HS-27A (cell line): ENCODE measurements around the gene NDE1.
"Not testable (repeated sequence)": the region's sequence is repeated elsewhere in the genome, so short reads cannot be mapped to it uniquely, and the experiment has no call there.

Source experiments
- DNase-seq: peaks from one replicate; pipeline ENCODE4 v3.0.0-alpha.2; 2012; ENCODE audit warnings: low read depth, missing footprints

Gene NDE1

DNA sequence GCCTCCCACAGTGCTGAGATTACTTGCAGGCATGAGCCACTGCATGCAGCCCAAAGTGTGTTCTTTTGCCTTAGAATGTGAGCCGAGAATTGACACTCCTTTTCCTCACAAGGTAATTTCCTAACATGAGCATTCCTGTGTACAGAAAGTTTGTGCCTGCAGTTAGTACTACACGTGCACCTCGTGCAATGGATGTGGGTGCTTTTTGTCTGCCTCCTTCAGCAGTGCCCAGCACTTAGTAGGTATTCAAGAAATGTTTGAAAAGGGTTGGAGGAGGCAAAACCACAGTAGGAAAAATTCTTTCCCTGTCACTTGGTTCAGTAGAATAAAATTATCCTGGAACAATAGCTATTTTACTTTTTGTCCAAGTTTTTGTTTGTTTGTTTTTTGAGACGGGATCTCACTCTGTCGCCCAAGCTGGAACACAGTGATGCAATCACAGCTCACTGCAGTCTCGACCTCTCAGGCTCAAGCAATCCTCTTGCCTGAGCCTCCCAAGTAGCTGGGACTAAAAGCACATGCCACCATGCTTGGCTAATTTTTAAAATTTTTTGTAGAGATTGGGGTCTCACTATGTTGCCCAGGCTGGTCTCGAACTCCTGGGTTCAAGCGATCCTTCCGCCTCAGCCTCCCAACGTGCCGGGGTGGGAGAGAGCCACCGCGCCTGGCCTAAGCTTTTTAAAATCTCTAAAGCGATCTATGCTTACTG lies 2.4 kb downstream of the NDE1 start:
- no peak for DNase-seq

DNA sequence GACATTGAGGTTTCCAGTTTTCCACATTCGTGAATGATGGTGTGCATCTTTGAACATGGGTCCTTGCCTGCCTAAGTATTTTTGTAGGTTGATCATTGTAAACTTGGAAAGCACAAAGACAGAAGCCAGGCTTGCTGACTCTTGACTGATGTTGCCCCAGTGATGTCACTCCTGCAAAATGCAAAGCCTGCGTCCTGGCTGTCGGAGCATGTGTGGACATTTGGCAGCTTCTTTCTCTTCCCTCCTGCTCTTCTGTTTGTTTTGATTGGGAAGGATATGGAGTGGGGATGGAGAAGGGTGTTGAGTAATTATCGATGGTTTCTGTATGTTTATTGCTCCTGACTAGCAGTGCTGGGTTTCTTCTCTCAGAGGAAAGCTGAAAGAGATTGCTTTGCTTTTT lies 3.2 kb downstream of the NDE1 start:
- no peak for DNase-seq

GRCh38 chr16:15654591-15654990 lies 4.5 kb downstream of the NDE1 start:
- DNase-seq = no peak

DNA sequence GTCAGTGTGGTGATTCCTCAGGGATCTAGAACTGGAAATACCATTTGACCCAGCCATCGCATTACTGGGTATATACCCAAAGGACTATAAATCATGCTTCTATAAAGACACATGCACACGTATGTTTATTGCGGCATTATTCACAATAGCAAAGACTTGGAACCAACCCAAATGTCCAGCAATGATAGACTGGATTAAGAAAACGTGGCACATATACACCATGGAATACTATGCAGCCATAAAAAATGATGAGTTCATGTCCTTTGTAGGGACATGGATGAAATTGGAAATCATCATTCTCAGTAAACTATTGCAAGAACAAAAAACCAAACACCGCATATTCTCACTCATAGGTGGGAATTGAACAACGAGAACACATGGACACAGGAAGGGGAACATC lies 5.5 kb downstream of the NDE1 start:
- not testable (repeated sequence) for DNase-seq

- no peak for DNase-seq
These were observed 8.1 kb downstream of the NDE1 start for GRCh38 chr16:15658149-15658548.

DNA sequence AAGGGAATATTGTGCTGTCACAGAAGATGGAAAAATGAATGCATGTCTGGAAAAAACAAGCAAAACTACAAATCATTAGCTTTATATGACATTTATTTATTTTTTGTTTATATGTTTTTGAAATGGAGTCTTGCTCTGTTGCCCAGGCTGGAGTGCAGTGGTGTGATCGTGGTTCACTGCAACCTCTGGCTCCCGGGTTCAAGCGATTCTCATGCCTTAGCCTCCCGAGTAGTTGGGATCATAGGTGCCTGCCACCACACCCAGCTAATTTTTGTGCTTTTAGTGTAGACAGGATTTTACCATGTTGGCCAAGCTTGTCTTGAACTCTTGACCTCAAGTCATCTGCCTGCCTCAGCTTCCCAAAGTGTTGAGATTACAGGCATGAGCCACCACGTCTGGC lies 8.5 kb downstream of the NDE1 start:
- DNase-seq = no peak

DNA sequence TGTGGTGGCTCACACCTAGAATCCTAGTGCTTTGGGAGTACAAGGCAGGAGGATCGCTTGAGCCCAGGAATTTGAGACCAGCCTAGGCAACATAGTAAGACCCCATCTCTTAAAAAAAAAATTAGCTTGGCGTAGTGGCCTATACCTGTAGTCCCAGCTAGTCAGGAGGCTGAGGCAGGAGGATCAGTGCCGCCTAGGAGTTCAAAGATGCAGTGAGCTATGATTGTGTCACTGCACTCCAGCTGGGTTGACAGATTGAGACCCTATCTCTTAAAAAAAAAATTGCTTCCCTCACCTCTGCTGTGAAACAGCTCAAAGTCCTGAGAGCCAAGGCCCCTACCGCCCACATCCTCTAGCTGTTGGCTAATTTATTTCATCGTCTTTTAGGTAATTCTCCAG lies 10.2 kb downstream of the NDE1 start:
- DNase-seq = no peak

- DNase-seq = no peak
These were observed 15.1 kb downstream of the NDE1 start for GRCh38 chr16:15665107-15665506.

DNA sequence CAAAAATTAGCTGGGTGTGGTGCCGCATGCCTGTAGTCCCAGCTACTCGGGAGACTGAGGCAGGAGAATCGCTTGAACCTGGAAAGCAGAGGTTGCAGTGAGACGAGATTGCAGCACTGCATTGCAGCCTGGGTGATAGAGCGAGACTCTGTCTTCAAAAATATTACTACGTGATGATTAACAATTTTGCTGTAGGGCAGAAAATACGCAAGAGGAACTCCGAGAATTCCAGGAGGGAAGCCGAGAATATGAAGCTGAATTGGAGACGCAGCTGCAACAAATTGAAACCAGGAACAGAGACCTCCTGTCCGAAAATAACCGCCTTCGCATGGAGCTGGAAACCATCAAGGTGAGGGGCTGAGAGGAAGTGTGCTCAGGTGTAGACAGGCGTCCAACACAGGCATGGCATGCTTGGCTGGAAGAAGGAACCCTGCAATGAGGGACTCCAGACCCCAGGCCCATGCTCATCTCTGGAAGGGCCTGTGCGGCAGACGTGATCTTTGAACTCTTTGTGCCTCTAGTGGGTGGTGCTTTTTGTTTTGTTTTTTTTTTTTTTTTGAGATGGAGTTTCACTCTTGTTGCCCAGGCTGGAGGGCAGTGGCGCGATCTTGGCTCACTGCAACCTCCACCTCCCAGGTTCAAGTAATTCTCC lies 17.2 kb downstream of the NDE1 start:
- DNase-seq = no peak

DNA sequence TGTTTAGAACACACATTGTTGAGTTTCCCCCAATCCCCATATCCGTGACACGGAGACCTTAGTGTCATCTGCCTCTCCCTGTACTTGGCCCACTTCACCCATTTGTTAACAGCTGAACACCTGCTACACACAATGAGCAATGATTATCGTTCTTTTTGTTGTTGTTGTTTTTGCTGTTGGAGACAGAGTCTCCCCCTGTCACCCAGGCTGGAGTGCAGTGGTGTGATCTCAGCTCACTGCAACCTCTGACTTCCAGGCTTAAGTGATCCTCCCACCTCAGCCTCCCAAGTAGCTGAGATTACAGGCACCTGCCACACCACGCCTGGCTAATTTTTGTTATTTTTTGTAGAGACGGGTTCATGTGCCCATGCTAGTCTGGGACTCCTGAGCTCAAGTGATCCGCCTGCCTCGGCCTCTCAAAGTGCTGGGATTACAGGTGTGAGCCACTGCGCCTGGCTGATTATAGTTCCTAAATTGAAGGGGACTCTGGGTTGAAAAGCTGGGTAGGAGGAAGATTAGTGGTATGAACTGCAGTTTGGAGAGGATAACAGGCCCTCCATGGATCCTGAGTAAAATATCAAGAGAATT lies 21.6 kb downstream of the NDE1 start:
- no peak for DNase-seq

DNA sequence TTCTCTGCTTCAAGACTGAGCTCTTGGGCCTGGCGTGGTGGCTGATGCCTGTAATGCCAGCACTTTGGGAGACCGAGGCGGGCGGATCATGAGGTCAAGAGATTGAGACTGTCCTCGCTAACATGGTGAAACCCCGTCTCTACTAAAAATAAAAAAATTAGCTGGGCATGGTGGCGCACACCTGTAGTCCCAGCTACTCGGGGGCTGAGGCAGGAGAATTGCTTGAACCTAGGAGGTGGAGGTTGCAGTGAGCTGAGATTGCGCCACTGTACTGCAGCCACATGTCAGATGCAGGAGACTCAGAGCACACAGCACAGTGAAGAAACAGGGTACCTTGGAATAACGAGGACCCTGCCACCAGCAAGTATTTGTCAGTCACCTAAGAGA lies 22.1 kb downstream of the NDE1 start:
- DNase-seq = not testable (repeated sequence)

GRCh38 chr16:15672514-15673167 lies 22.6 kb downstream of the NDE1 start:
- DNase-seq = no peak

DNA sequence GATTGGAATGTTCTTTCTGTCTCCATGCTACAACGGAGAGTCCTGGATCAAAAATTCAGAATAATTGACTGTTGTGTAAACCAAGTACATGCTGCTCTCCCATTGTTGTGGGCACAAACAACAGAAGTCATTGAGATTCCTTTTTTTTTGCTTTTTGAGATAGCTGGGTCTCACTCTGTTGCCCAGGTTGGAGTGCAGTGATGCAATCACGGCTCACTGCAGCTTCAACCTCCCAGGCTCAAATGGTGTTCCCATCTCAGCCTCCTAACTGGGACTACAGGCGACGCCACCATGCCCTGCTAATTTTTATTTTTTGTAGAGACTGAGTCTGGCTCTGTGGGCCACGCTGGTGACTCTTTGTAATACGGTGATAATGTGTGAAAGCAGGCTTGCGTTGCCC lies 24.5 kb downstream of the NDE1 start:
- DNase-seq = no peak

GRCh38 chr16:15676506-15676905 lies 26.5 kb downstream of the NDE1 start:
- DNase-seq = no peak

GRCh38 chr16:15677447-15677846 lies 27.4 kb downstream of the NDE1 start:
- no peak for DNase-seq

DNA sequence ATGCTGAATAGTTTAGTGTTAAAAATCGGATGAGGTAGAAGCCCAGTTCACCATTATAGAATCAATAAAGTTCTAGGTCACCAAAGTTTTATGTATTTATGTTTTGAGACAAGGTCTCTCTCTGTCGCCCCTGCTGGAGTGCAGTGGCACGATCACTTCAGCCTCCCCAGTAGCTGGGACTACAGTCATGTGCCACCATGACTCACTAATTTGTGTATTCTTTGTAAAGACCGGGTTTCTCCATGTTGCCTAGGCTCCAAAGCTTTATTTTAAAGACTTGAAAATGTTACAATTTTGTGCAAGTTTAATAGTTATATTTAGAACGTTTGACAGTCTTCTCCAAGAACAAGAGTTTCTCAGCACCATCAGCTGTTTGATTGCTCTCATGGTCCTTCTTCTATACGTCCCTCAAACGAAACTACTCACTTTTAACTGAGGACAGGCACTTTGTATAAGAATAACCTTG lies 32.1 kb downstream of the NDE1 start:
- no peak for DNase-seq

DNA sequence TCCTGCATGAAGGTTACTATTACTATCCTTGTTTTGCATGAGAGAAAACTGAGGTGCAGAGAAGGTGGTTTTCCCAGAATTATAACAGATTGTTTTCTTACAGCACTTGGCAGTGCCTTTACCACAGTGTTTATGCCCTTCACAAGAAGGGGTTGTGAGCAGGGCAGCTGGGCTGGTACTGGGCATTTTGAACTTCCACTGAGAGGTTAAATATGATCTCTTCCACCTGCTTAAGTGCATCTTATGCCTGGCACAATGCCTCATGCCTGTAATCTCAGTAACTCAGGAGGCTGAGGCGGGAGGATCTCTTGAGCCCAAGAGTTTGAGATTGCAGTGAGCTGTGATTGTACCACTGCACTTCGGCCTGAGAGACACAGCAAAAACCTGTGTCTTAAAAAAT lies 36.2 kb downstream of the NDE1 start:
- DNase-seq = no peak

GRCh38 chr16:15689290-15689689 lies 39.2 kb downstream of the NDE1 start:
- no peak for DNase-seq

GRCh38 chr16:15690296-15690695 lies 40.3 kb downstream of the NDE1 start:
- peak; percentile 50 for DNase-seq

- DNase-seq = no peak
These were observed 41.0 kb downstream of the NDE1 start for GRCh38 chr16:15691046-15691445.

DNA sequence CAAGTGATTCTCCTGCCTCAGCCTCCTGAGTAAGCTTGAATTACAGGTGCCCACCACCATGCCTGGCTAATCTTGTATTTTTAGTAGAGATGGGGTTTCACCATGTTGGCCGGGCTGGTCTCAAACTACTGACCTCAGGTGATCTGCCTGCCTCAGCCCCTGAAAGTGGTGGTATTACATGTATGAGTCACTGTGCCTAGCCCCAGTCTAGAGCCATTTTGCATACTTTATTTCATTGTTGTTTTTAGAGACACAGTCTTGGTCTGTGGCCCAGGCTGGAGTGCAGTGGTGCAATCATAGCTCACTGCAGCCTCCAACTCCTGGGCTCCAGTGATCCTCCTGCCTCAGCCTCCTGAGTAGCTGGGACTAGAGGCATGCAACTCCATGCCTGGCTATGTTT lies 42.5 kb downstream of the NDE1 start:
- DNase-seq = not testable (repeated sequence)

DNA sequence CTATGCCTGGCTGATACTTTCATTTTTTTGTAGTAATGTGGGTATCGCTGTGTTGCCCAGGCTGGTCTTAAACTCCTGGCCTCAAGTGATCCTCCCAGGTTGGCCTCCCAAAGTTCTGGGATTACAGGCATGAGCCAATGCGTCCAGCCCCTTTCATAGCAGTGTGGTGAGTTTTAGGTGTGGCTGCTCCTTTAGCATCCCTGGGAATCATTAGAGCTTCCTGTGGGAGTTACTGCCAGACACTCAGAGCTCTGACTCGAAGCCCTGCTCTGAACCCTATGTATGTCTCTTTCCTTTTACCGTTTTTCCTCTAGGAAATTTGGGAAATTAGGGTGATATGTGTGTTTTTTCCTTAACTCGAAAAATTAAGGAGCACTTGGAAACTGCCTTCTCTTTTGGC lies 44.5 kb downstream of the NDE1 start:
- no peak for DNase-seq

DNA sequence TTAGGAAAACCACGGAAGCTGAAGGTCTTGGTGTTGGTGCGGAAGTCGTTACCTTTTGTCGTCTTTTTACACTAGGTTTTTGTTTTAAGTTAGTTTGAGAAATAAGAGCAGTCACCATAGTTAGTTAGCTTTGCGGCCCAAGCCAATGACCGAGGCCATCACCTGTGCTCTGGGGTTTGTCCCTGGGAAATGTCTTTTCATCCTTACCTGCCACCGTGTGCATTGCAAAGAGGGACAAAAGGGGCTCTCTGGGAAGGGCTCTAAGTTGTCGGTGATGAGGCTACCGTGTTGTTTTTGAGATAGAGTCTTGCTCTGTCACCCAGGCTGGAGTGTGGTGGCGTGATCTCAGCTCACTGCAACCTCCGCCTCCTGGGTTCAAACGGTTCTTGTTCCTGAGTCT lies 49.8 kb downstream of the NDE1 start:
- DNase-seq = no peak
